ENCODE measurements around the gene GALNT17. TPM values are rescaled to one million over a fixed set of nuclear protein-coding genes. Genes with fewer than 3 reads are reported as not detected.
"Not testable (repeated sequence)": the region's sequence is repeated elsewhere in the genome, so short reads cannot be mapped to it uniquely, and the experiment has no call there.

The GALNT17 gene
- total RNA-seq, 2 donors from 2014 or later: 0.35 to 2.4 TPM

- intact Hi-C loops (cut with DNase I): no loop called here
- DNase-seq: no peak
- no peak for ATAC-seq
Observed at GRCh38 chr7:71148098-71148497, 16.2 kb downstream of the GALNT17 start.

- intact Hi-C loops (cut with DNase I): no loop called here
- ATAC-seq (no peak), DNase-seq (no peak)
Observed at GRCh38 chr7:71155236-71155635, 23.3 kb downstream of the GALNT17 start.

- no peak for DNase-seq
- intact Hi-C loops (cut with DNase I): no loop called here
- no peak for ATAC-seq
Observed at GRCh38 chr7:71157757-71158156, 25.8 kb downstream of the GALNT17 start.

GRCh38 chr7:71165708-71166107 lies 33.8 kb downstream of the GALNT17 start:
- DNase-seq: no peak
- ATAC-seq: no peak
- intact Hi-C loops (cut with DNase I): no loop called here

GRCh38 chr7:71171476-71171875 lies 39.5 kb downstream of the GALNT17 start:
- DNase-seq: no peak
- intact Hi-C loops (cut with DNase I): no loop called here
- ATAC-seq: no peak

- ATAC-seq (no peak), DNase-seq (no peak)
Observed at GRCh38 chr7:71173955-71174354, 42.0 kb downstream of the GALNT17 start.

GRCh38 chr7:71182438-71182935 lies 50.5 kb downstream of the GALNT17 start:
- intact Hi-C loops (cut with DNase I): no loop called here
- ATAC-seq (no peak), DNase-seq (no peak)

More at GRCh38 chr7:71173955-71174354, 42.0 kb downstream of the GALNT17 start:
- intact Hi-C loops (cut with DNase I): no loop called here

GRCh38 chr7:71184136-71184535 lies 52.2 kb downstream of the GALNT17 start:
- intact Hi-C loops (cut with DNase I): no loop called here
- no peak for ATAC-seq

GRCh38 chr7:71184609-71185008 lies 52.7 kb downstream of the GALNT17 start:
- ATAC-seq: no peak
- intact Hi-C loops (cut with DNase I): no loop called here
- no peak for DNase-seq

More at GRCh38 chr7:71184136-71184535, 52.2 kb downstream of the GALNT17 start:
- no peak for DNase-seq

GRCh38 chr7:71186535-71187057 lies 54.7 kb downstream of the GALNT17 start:
- intact Hi-C loops (cut with DNase I): no loop called here
- ATAC-seq: no peak

GRCh38 chr7:71191771-71192170 lies 59.8 kb downstream of the GALNT17 start:
- no peak for ATAC-seq
- intact Hi-C loops (cut with DNase I): no loop called here
- DNase-seq: no peak

More at GRCh38 chr7:71186535-71187057, 54.7 kb downstream of the GALNT17 start:
- DNase-seq: no peak

- DNase-seq: no peak
- intact Hi-C loops (cut with DNase I): no loop called here
- ATAC-seq: no peak
Observed at GRCh38 chr7:71193099-71193810, 61.3 kb downstream of the GALNT17 start.

- intact Hi-C loops (cut with DNase I): no loop called here
- DNase-seq (no peak), ATAC-seq (no peak)
Observed at GRCh38 chr7:71198391-71198790, 66.4 kb downstream of the GALNT17 start.

GRCh38 chr7:71198887-71199286 lies 66.9 kb downstream of the GALNT17 start:
- intact Hi-C loops (cut with DNase I): no loop called here
- ATAC-seq (no peak), DNase-seq (no peak)

GRCh38 chr7:71206184-71206583 lies 74.2 kb downstream of the GALNT17 start:
- ATAC-seq (no peak), DNase-seq (no peak)
- intact Hi-C loops (cut with DNase I): no loop called here

- DNase-seq: no peak
- ATAC-seq: no peak
- intact Hi-C loops (cut with DNase I): no loop called here
Observed at GRCh38 chr7:71208881-71209280, 76.9 kb downstream of the GALNT17 start.

GRCh38 chr7:71209484-71209883 lies 77.5 kb downstream of the GALNT17 start:
- ATAC-seq; DNase-seq; intact Hi-C loops (cut with DNase I): not testable (repeated sequence)

- ATAC-seq: no peak
- no peak for DNase-seq
- intact Hi-C loops (cut with DNase I): no loop called here
Observed at GRCh38 chr7:71210220-71210619, 78.3 kb downstream of the GALNT17 start.

GRCh38 chr7:71212433-71212832 lies 80.5 kb downstream of the GALNT17 start:
- intact Hi-C loops (cut with DNase I): not testable (repeated sequence)

GRCh38 chr7:71216211-71216610 lies 84.3 kb downstream of the GALNT17 start:
- intact Hi-C loops (cut with DNase I): no loop called here
- ATAC-seq (no peak), DNase-seq (no peak)

More at GRCh38 chr7:71212433-71212832, 80.5 kb downstream of the GALNT17 start:
- not testable (repeated sequence) for ATAC-seq, DNase-seq

- DNase-seq: no peak
- intact Hi-C loops (cut with DNase I): no loop called here
Observed at GRCh38 chr7:71220210-71220695, 88.3 kb downstream of the GALNT17 start.

More at GRCh38 chr7:71220210-71220695, 88.3 kb downstream of the GALNT17 start:
- no peak for ATAC-seq

Measured in left cardiac atrium (tissue), 4 donors.